Measurements from ENCODE around the gene DNAL4.

DNAL4 gene
- 1.4 to 5.0 (median 3.8) reads per million in 4 donors for total RNA-seq

- peak; percentile 79 to 95 (median 88) for DNase-seq
Measured at GRCh38 chr22:38793721-38794466, at the start of gene DNAL4. TSS of gene DNAL4 (minus strand) at chr22:38794143. CDS start at chr22:38782731, 11,412 bp downstream.

- DNase-seq = peak in 4 of 5 donors; percentile 24 to 81 (median 39)
Measured at GRCh38 chr22:38843201-38843656, 49.3 kb upstream of the DNAL4 start.

DNA sequence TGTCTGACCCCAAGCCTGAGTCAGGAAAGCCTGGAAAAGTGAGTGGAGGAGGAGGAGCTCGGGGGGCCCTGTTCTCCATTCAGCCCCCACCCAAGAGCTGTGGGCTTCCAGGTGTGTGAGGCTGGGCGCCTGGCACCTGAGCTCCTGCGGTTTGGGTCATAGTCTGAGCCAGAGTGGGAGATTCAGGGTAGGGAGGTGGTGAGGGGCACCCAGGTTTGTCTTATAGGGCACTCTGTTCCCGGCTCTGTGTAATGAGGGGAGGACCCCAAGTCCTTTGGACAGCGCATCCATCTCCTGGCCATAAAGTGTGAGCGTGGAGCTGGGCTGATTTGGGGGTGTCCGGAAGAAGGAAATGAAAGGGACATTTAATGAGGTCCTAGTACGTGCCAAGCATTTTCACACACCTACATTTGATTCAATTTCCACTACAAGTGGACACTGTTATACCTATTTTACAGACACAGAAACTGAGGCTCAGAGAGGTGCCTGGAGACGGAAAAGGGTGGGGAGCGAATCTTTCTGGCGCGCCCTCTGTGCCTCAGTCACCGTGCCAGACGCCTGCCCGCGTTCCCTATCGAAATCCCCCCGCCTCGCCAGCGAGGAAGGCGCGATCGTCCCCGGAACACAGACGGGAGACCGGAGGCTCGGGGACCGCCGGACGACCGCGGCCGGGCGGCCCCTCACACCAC is 48.7 kb upstream of the DNAL4 start:
- no peak for DNase-seq

- DNase-seq = no peak
Measured at GRCh38 chr22:38841635-38842034, 47.7 kb upstream of the DNAL4 start.

- DNase-seq = no peak
Measured at GRCh38 chr22:38841211-38841610, 47.3 kb upstream of the DNAL4 start.

- DNase-seq = no peak
Measured at GRCh38 chr22:38840129-38840528, 46.2 kb upstream of the DNAL4 start.

- DNase-seq = no peak
Measured at GRCh38 chr22:38839686-38840085, 45.7 kb upstream of the DNAL4 start.

DNA sequence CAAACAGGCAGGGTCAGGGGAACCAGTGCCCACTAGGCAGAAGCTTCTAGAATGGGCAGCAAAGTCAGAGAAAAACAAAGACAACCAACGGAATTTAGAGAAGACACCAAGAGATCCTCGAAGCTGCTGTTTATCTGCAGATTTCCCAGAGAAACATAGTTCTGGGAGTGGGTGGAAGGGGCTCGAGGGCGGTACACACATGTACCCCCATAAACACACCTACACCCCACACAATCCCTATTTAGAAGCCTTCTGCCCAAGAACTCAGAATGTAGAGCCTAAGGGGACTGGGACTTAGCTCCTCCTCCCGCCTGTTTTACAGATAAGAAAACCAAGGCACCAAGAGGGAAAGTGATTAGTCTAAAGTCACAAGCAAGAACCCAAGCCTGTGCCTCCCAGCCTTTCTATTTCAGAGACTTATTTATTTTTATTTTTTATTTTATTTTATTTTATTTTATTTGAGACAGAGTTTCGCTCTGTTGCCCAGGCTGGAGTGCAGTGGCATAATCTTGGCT is 43.5 kb upstream of the DNAL4 start:
- DNase-seq = no peak

GRCh38 chr22:38835888-38836301 is 42.0 kb upstream of the DNAL4 start:
- DNase-seq = no peak

- DNase-seq = no peak
Measured at GRCh38 chr22:38834991-38835390, 41.0 kb upstream of the DNAL4 start.

GRCh38 chr22:38834215-38834953 is 40.4 kb upstream of the DNAL4 start:
- DNase-seq = no peak

GRCh38 chr22:38833061-38833460 is 39.1 kb upstream of the DNAL4 start:
- no peak for DNase-seq

- DNase-seq = no peak
Measured at GRCh38 chr22:38832005-38832978, 38.3 kb upstream of the DNAL4 start.

DNA sequence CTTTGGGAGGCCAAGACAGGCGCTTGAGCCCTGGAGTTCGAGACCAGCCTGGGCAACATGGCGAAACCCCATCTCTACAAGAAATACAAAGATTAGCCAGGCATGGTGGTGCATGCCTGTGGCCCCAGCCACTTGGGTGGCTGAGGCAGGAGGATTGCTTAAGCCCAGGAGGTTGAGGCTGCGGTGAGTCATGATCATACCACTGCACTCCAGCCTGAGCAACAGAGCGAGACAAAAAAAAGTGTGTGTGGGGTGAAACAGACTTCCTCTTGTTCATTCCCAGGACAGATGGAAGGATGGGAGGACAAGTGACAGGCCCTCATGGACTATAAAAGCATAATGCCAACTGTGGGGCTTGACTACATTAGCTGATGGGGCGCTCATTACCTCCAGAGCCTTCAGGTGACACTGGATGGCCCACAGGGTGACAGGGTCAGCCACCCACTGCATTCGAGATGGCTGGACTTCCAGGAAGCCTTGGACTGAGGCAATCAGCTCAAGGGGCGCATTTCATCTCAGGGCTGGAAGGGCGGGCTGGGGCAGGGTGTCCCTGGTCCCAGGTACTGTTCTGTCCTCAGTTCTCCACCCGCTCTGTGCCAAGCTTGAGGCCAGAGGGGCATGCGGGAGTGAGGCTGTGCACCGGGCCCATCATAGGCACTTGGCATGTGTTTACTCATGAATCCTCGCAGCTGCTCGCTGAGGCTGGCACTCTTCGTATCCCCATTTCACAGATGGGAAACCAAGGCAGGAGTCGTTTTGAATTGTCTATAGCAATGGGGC is 37.4 kb upstream of the DNAL4 start:
- DNase-seq = no peak

GRCh38 chr22:38830845-38831108 is 36.8 kb upstream of the DNAL4 start:
- DNase-seq = no peak

- no peak for DNase-seq
Measured at GRCh38 chr22:38830026-38830844, 36.3 kb upstream of the DNAL4 start.

- no peak for DNase-seq
Measured at GRCh38 chr22:38829485-38829884, 35.5 kb upstream of the DNAL4 start.

DNA sequence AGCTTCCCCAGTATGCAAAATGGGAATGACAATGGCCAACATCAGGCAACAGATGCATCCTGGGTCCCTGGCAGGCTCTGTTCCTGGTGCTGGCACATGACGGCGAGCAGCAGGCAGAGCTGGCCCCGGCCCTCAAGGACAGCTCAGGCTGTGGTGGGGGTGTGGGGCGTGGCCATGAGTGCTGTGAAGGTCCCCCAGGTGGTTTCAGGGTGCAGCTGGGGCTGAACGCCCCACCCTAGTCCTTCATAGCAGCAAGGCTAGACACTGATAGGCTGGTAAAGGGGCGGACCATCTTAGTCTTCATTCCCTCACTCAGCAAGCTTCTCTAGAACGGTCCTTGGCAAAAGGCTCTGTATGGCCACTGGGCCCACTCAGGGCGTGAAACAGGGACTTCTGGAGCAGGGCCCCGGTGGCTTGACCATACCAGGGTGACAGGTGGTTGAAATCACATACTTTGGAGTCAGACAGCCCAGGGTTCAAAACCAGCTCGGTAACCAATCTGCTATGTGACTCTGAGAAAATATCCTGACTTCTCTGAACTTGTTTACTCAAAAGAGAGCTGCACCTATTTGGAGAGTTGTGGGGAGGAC is 34.8 kb upstream of the DNAL4 start:
- no peak for DNase-seq

DNA sequence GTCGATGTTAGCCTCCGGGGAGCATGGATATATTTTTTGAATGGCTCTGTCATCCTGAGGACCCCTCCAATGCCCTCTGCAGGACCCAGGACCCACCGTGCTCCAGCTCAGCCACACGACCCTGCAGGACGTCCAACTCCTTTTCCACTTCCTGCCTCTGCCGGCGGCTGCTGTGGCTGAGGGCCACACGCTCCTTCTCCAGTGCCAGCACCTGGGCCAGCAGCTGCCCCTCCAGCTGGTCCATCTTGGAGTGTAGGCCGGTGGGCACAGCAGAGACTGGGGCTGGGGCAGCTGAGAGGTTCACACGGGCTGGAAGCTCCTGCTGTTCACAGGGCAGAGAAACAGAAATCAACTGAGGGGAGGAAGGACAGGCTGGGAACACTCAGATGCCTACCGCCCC is 34.2 kb upstream of the DNAL4 start:
- no peak for DNase-seq

- no peak for DNase-seq
Measured at GRCh38 chr22:38827510-38827909, 33.6 kb upstream of the DNAL4 start.
